ENCODE results near the gene THTPA.
"Not testable (repeated sequence)": the region's sequence is repeated elsewhere in the genome, so short reads cannot be mapped to it uniquely, and the experiment has no call there.

Gene THTPA

DNA sequence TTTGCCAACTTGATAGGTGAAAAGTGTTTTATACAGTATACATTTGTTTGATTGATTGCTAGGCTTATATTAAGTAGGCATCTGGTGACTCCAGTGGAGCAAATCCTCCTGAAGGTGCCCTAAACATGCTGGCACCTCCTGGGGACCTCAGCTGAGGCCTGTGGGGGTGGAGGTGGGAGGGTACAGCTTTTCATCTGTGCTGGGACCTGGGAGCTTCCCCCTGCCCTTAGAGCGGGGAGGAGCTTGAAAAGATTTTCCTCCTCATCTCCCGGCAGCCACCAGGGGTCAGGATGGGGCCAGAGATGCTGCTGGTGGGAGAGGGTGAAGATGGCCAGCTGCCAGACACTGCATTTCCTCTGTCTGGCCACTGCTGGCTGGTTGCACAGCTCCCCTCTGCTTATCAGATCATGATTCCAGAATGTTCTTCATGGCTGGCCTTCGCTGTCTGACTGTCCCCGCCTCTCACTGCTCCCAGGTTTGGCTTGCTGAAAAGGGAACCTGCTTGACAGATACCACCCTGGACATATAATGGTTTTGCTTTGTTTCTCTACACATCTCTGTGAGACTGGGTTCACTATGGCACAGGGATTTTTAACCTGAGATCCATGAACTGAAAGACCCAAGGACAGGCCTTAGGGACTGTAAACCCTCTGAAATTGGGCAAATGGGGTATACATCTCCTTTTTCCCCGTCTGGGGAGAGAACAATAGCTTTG is 33.0 kb downstream of the THTPA start:
- DNase-seq = peak; percentile 63

DNA sequence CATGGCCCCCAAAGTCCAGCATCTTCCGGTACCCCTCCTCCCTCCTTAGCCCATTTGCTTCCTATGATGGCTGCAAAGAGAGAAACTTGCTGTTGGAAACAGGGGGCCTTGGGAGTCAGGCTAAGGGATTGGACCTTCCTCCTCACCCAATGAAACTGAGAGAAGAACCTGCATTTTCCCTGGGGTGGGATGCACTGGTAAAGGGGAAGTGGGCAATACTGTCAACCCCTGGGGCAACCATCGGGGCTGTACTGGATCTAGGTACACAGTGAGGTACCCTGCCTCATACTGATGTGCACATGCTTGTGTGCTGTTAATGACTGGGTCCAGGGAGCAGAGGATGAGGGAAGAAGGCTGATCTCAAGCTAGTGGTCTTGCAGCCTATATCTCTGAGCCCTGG is 33.5 kb downstream of the THTPA start:
- DNase-seq = no peak

DNA sequence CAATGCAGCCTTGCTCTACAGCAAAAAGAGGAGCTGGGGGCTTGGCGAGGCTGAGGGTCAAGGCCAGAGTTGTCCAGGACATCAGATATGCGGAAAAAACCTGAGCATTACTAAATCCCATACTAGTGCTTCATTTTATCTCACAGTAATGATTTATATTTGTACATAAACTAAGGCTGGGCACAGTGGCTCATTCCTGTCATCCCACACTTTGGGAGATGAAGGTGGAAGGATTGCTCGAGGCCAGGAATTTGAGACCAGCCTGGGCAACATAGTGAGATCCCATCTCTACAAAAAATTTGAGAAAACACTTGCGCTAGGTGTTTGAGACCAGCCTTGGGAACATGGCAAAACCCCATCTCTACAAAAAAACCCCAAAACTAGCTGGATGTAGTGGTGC is 34.1 kb downstream of the THTPA start:
- DNase-seq = no peak

DNA sequence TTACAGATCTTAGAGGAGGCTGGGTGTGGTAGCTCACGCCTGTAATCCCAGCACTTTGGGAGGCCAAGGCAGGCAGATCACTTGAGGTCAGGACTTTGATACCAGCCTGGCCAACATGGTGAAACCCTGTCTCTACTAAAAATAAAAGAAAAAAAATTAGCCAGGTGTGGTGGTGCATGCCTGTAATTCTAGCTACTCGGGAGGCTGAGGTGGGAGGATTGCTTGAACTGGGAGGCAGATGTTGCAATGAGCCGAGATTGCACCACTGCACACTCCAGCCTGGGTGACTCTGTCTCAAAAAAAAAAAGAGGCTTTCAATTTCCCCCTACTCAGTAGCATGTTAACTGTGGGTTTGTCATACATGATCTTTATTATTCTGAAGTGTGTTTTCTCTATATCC is 38.1 kb downstream of the THTPA start:
- DNase-seq = not testable (repeated sequence)

DNA sequence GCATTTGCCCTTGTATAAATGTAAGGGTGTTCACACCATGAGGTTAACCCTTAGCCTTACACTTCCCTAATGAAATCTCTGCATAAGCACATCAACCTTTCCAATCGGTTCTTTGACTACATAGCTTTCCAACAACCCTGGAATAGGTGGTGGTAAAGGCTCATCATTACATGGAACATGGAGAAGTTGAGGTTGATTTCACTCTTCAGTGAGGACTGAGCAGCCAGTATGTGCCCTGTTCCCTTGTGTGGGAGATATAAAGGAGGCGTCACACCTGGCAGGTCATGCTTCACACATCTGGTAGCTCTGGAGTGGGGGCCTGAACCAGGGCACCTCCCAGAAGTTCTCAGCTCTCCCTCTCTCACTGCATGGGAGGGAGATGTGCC is 44.2 kb downstream of the THTPA start:
- DNase-seq = no peak

DNA sequence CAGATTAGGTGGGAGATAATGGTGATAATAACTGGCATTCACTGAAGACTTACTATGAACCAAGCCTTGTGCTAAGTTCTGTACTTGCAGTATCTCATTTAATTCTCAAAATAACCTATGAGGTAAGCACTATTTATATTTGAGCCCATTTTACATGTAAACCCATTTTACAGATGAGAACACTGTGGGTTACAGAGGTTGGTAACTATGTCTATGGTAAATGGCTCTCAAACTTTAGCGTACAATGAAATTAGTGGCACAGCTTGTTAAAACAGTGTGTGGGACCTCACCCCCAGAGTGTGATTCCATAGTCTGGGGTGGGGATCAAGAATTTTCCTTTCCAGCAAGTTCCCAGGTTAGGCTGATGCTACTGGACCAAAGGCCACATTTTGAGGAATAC is 44.7 kb downstream of the THTPA start:
- no peak for DNase-seq

DNA sequence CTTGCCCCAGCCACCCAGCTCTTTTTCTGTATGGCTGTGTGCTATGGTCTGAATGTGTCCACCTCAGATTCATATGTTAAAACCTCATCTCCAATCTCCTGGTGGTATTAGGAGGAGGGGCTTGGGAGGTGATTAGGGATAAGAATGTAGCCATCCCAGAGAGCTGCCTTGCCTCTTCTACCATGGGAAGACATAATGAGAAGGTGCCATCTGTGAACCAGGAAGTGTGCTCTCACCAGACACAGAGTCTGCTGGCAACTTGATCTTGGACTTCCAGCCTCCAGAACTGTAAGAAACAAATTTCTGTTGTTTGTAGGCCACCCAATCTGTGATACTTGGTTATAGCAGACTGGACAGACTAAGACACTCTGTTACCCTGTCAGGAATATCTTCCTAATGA is 45.4 kb downstream of the THTPA start:
- no peak for DNase-seq

DNA sequence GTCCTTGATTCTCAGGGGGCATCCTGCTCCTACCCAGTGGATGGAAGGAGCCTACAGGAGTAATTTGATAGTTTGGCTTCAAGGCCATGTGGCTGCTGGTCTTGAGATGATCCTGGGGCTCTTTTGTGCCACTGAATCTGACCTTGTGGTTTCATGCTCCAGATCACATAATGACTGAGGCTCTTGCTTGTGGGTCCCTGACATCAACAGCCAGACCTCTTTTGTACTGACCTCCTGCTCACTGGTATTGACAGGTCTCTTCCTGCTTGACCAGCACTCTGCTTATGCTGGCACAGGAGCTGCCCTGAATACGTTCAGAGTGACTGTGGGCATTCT is 45.7 kb downstream of the THTPA start:
- no peak for DNase-seq

DNA sequence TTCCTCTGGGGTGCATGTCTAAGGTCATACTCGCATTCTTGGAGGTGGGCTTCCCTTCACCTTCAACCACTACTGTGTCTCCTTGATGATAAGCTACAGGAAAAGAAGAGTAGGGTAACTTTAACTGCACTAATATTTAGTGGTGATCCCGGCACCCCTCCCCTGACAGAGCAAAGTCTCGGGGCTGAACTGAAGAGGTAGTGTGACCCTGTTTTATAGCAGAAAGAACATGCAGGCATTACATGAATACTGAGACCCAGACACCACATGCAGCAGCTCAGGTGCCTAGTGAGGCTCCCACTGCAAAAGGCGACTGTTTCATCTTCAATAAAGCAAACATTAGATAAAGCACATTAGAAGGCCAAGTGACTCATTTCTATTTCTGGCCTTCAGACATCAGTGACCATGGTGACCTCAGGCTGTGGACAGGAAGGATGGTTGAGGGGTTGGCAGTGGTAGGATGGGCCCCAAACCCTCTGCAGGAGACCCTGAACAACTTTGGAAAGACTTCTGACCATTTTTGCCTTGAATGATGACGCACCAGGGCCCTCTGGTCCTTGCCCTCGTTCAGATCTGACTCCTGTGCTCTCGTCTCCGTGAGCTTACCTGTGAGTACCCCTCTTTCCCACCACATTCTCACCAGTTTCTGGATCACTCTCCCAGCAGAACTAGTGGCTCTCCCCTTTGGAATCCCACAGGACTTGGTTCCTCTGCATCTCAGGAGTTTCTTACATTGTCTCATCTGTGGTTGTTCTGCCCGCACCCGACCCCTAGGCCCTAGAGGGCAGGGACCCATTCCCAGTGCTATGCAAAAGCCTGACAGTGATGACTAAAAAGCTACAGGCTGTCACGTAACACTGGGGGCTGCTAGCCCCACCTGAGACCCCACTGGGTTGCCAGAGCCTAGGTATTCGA is 46.4 kb downstream of the THTPA start:
- DNase-seq = no peak

DNA sequence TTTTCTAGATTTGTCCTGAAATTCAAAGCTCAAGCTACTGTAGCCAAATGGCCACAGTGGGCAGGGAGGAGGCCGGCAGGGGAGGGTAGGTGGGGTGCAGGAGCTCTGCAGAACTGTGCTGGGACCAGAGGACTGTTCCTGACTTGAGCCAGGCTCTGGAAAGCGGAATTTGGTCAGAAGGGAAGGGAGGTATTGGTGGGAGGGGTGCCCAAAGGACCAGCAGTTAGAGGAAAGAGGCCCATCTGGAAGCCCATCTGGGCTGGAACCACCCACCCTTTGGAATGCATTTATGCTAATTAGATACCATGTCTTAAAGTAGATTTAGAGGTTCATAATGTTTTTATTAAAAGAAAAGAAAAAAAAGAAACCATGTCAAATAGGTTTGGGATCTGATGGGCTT is 47.0 kb downstream of the THTPA start:
- DNase-seq = no peak

DNA sequence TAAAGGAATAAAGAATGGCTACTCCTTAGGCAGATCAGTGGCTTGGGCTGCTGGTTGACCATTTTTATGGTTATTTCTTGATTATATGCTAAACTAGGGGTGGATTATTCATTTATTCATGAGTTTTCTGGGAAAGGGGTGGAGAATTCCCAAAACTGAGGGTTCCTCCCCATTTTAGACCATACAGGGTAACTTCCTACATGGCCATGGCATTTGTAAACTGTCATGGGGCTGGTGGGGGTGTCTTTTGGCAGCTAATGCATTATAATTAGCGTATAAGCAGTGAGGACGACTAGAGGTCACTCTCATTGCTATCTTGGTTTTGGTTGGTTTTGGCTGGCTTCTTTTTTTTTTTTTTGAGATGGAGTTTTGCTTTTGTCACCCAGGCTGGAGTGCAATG is 48.1 kb downstream of the THTPA start:
- no peak for DNase-seq

DNA sequence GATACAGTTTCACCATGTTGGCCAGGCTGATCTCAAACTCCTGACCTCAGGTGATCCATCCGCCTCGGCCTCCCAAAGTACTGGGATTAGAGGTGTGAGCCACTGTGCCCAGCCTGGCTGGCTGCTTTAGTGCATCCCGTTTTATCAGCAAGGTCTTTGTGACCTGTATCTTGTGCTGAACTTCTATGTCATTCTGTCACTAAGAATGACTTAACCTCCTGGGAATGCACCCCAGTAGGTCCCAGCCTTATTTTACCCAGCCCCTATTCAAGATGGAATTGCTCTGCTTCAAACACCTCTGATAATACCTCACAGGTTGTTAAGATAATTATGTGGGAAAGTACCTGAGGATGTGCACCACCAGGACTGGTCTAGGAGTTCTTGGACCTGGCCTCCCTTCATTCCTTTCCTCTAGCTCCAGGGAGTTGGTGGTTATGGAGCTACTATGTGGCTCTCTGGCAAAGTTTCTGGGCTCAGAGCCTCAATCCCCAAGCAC is 48.7 kb downstream of the THTPA start:
- no peak for DNase-seq

DNA sequence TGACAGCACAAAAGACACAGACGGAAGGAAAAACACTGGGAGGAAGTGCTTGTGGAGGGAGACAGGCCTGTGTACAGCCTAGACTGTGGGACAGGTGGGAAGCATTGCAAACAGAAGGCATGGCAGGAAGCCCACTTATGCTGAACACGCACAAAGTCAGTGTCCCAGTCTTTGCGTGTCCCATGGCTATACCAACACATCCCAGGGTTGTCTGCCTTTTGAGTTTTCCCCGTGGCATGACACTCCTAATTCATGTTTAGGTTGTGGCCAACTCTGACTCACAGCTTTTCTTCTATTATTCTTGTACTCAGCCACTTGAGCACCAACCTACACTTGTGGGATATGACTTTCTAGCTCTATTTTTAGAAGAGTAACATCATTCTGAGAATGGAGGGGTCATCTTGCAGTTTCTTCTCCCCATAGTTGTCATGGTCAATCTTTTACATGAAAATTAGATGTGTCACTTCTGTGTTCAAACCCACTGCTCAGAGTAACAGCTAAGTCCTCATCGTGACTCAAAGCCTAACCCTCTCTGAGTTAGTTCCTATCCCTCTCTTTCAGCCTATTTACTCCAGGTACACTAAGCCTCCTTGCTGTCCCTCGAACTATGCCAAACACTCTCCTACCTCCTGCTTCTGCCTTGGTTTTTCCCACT is 50.0 kb downstream of the THTPA start:
- DNase-seq = no peak

DNA sequence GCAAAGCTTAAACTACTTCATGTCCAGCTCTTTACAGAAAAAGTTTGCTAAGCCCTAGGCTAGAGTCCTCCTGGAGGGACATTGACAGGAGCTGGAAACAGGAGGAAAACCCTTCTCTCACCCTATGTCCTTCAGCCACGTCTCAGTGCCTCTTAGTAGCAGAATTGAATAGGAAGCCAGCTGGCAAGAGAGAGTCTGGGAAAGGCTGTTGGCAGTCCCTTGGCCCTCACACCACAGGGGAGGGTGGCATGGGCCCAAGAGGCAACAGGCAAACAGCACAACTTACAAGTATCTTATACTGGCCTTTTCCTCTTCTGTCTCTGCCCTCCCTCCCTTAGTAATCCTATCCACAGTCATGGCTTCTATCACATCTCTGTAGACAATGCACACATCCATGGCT is 52.4 kb downstream of the THTPA start:
- DNase-seq = no peak

DNA sequence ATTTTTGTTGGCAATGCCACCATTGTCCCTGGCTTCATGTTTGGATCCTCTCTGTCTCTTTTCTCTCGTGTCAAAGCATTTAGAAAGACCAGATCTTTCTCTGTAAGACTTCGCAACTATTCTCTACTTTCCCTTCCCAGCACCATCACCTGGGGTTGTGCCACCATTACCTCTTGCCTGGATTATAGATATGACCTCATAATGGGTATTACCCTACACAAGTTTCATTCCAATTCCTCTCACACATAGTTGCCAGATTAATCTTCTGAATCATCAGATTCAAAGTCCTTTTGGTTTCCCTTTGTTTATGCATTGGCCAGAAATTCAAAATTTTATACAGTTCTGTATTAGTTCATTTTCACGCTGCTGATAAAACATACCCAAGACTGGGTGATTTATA is 52.9 kb downstream of the THTPA start:
- DNase-seq = no peak

DNA sequence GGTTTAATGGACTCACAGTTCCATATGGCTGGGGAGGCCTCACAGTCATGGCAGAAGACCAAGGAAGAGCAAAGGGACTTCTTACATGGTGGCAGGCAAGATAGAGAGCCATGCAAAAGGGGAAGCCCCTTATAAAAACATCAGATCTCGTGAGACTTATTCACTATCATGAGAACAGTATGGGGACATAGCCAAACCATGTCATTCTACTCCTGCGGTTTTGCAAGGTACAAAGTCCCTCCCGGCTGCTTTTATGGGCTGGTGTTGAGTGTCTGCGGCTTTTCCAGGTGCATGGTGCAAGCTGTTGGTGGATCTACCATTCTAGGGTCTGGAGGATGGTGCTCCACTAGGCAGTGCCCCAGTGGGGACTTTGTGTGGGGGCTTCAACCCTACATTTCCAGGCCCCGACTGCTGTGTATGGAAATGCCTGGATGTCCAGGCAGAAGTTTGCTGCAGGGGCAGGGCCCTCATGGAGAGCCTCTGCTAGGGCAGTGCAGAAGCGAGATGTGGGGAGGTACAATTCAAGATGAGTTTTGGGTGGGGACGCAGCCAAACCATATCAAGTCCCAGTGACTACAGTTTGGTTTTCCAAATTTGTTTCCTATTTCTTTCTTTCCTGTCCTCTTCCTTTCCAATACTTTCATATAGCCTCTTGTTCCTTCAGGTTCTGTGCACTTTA is 53.5 kb downstream of the THTPA start:
- not testable (repeated sequence) for DNase-seq
